Neural cell (in vitro differentiated cells): ENCODE measurements around the gene CES2. TPM values are rescaled to one million over a fixed set of nuclear protein-coding genes. Genes with fewer than 3 reads are reported as not detected.

ENCODE experiments used
- H2AFZ ChIP-seq: fragments of 200-600, 300-800 bp; sonication (generic), shearing (Covaris generic); 2 replicates; pipeline ENCODE4 v1.6.0; 2014; ENCODE audit warnings: low read depth, mild to moderate bottlenecking, antibody characterized with exemption, low read length, moderate library complexity
- H3F3A ChIP-seq: fragments of 200-600 bp; shearing (Covaris generic); 2 replicates; pipeline ENCODE4 v1.6.1; 2016; ENCODE audit warnings: mild to moderate bottlenecking, moderate library complexity, mixed read lengths, antibody characterized with exemption, low read length; ENCODE audit not compliant: insufficient read depth, poor library complexity, severe bottlenecking
- H3K27ac ChIP-seq: fragments of 200-600, 300-800 bp; sonication (generic), shearing (Covaris generic); 2 replicates; pipeline ENCODE4 v1.5.1; 2014; ENCODE audit warnings: mild to moderate bottlenecking, low read length, moderate library complexity
- H3K27me3 ChIP-seq: fragments of 300-800, 200-600 bp; sonication (generic), shearing (Covaris generic); 2 replicates; pipeline ENCODE4 v1.6.0; 2014; ENCODE audit warnings: mild to moderate bottlenecking, low read depth, low read length, moderate library complexity; ENCODE audit not compliant: insufficient read depth
- H3K36me3 ChIP-seq: fragments of 300-800, 200-600 bp; sonication (generic), shearing (Covaris generic); 2 replicates; pipeline ENCODE4 v1.5.1; 2014; ENCODE audit warnings: mild to moderate bottlenecking, antibody characterized with exemption, low read length, moderate library complexity; ENCODE audit not compliant: insufficient read depth
- H3K4me2 ChIP-seq: fragments of 300-800, 200-600 bp; sonication (generic), shearing (Covaris generic); 2 replicates; pipeline ENCODE4 v1.6.0; 2014; ENCODE audit warnings: mild to moderate bottlenecking, low read length
- H3K4me3 ChIP-seq: fragments of 300-800, 200-600 bp; sonication (generic), shearing (Covaris generic); 2 replicates; pipeline ENCODE4 v1.5.1; 2014; ENCODE audit warnings: mild to moderate bottlenecking, low read length, moderate library complexity
- H3K79me2 ChIP-seq: fragments of 200-600 bp; shearing (Covaris generic); replicated peaks from 2 replicates; pipeline ENCODE4 v1.6.0; 2014; ENCODE audit warnings: mild to moderate bottlenecking, low read length, moderate library complexity; ENCODE audit not compliant: insufficient read depth
- H3K9ac ChIP-seq: fragments of 300-800, 200-600 bp; sonication (generic), shearing (Covaris generic); 2 replicates; pipeline ENCODE4 v1.6.1; 2016; ENCODE audit warnings: mild to moderate bottlenecking, low read length, mixed read lengths
- H3K9me2 ChIP-seq: fragments of 200-600 bp; shearing (Covaris generic); 2 replicates; pipeline ENCODE4 v1.6.1; 2016; ENCODE audit warnings: mild to moderate bottlenecking, low read length, mixed read lengths; ENCODE audit not compliant: insufficient read depth
- H3K9me3 ChIP-seq: fragments of 200-600, 300-800 bp; sonication (generic), shearing (Covaris generic); 2 replicates; pipeline ENCODE4 v1.6.1; 2016; ENCODE audit warnings: mild to moderate bottlenecking, mixed run types, low read length, moderate library complexity, mixed read lengths
- H4K20me1 ChIP-seq: fragments of 200-600 bp; shearing (Covaris generic); 2 replicates; pipeline ENCODE4 v1.6.1; 2016; ENCODE audit warnings: mild to moderate bottlenecking, mixed run types; ENCODE audit not compliant: insufficient read depth
- EP300 ChIP-seq: fragments of 450-650 bp; conservative IDR thresholded peaks from 2 replicates; pipeline ENCODE4 v1.6.1; 2014; ENCODE audit warnings: antibody characterized with exemption, mild to moderate bottlenecking, moderate library complexity; ENCODE audit not compliant: poor library complexity, severe bottlenecking
- EZH2 ChIP-seq: fragments of 200-600, 300-800 bp; shearing (Covaris generic), sonication (generic); IDR thresholded peaks from 2 replicates; pipeline ENCODE4 v1.6.1; 2014; ENCODE audit warnings: antibody characterized with exemption, low read length, borderline replicate concordance, mild to moderate bottlenecking; ENCODE audit not compliant: insufficient read depth, poor library complexity, severe bottlenecking
- MXI1 ChIP-seq: fragments of 450-650 bp; conservative IDR thresholded peaks from 2 replicates; pipeline ENCODE4 v1.6.1; 2014; ENCODE audit warnings: antibody characterized with exemption, mild to moderate bottlenecking; ENCODE audit not compliant: poor library complexity, severe bottlenecking
- POLR2AphosphoS5 ChIP-seq: IDR thresholded peaks from 2 replicates; pipeline ENCODE4 v1.6.1; 2012
- RAD21 ChIP-seq: fragments of 450-650 bp; conservative IDR thresholded peaks from 2 replicates; pipeline ENCODE4 v1.6.1; 2014; ENCODE audit warnings: antibody characterized with exemption, mild to moderate bottlenecking, moderate library complexity
- SMC3 ChIP-seq: fragments of 450-650 bp; conservative IDR thresholded peaks from 2 replicates; pipeline ENCODE4 v1.6.1; 2014; ENCODE audit warnings: antibody characterized with exemption, mild to moderate bottlenecking, moderate library complexity; ENCODE audit not compliant: poor library complexity
- TAF1 ChIP-seq: IDR thresholded peaks from 2 replicates; pipeline ENCODE4 v1.6.1; 2012; ENCODE audit warnings: low read depth
- polyA plus RNA-seq: library from polyadenylated mRNA; depleted of rRNA; stranded (reverse); fragments of >200 nt; gene quantifications from 2 replicates; pipeline ENCODE4 v1.2.3, GENCODE V29; 2014
- TF ChIP-seq, protein P1 (sequence below): fragments of 450-650 bp; IDR thresholded peaks from 2 replicates; pipeline ENCODE4 v1.5.1; 2014; ENCODE audit warnings: antibody characterized with exemption, mild to moderate bottlenecking, moderate library complexity; ENCODE audit not compliant: poor library complexity, severe bottlenecking
- TF ChIP-seq, protein P2 (sequence below): IDR thresholded peaks from 2 replicates; pipeline ENCODE4 v1.6.1; 2012; ENCODE audit warnings: borderline replicate concordance

The CES2 gene
- polyA plus RNA-seq, 1 donor from 2014 or later: 22.9 TPM

DNA sequence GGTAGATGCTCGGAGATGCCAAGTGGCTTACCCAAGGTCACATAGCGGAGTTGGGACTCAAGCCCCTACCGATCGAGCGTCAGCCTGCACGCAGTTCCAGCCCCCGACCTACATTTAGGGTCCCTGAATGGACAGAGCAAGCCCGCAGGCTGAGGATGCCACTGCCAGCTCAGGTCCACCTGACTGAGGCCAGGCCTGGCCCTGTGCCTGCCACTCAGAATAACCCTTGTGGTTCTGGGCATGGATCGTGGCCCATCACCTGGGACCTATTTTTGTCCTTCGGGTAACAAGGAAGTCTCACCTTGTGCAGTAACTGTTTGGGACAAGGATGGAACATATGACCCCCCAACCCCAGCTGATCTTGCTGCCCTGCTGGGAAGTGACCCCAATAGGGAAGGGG, 33.7 kb upstream of the CES2 start:
- H3K79me2 ChIP-seq: no peaks in the 10 kb centered on the region
- H4K20me1 ChIP-seq: no peaks in the 10 kb centered on the region
- H3K36me3 ChIP-seq: no peaks in the 10 kb centered on the region
- no peak overlapping the region for H3K27ac ChIP-seq
- TF ChIP-seq RAD21: no peak
- TF ChIP-seq, protein P1, sequence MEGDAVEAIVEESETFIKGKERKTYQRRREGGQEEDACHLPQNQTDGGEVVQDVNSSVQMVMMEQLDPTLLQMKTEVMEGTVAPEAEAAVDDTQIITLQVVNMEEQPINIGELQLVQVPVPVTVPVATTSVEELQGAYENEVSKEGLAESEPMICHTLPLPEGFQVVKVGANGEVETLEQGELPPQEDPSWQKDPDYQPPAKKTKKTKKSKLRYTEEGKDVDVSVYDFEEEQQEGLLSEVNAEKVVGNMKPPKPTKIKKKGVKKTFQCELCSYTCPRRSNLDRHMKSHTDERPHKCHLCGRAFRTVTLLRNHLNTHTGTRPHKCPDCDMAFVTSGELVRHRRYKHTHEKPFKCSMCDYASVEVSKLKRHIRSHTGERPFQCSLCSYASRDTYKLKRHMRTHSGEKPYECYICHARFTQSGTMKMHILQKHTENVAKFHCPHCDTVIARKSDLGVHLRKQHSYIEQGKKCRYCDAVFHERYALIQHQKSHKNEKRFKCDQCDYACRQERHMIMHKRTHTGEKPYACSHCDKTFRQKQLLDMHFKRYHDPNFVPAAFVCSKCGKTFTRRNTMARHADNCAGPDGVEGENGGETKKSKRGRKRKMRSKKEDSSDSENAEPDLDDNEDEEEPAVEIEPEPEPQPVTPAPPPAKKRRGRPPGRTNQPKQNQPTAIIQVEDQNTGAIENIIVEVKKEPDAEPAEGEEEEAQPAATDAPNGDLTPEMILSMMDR: no peak
- TF ChIP-seq SMC3: no peak
- no peak for TF ChIP-seq MXI1
- TF ChIP-seq POLR2AphosphoS5: no peak
- no peak for TF ChIP-seq TAF1
- TF ChIP-seq EP300: no peak
- TF ChIP-seq EZH2: no peak
- TF ChIP-seq, protein P2, sequence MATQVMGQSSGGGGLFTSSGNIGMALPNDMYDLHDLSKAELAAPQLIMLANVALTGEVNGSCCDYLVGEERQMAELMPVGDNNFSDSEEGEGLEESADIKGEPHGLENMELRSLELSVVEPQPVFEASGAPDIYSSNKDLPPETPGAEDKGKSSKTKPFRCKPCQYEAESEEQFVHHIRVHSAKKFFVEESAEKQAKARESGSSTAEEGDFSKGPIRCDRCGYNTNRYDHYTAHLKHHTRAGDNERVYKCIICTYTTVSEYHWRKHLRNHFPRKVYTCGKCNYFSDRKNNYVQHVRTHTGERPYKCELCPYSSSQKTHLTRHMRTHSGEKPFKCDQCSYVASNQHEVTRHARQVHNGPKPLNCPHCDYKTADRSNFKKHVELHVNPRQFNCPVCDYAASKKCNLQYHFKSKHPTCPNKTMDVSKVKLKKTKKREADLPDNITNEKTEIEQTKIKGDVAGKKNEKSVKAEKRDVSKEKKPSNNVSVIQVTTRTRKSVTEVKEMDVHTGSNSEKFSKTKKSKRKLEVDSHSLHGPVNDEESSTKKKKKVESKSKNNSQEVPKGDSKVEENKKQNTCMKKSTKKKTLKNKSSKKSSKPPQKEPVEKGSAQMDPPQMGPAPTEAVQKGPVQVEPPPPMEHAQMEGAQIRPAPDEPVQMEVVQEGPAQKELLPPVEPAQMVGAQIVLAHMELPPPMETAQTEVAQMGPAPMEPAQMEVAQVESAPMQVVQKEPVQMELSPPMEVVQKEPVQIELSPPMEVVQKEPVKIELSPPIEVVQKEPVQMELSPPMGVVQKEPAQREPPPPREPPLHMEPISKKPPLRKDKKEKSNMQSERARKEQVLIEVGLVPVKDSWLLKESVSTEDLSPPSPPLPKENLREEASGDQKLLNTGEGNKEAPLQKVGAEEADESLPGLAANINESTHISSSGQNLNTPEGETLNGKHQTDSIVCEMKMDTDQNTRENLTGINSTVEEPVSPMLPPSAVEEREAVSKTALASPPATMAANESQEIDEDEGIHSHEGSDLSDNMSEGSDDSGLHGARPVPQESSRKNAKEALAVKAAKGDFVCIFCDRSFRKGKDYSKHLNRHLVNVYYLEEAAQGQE: no peak
- H3K4me2 ChIP-seq: no peak overlapping the region
- no peaks in the 10 kb centered on the region for H3K27me3 ChIP-seq
- no peaks in the 10 kb centered on the region for H3F3A ChIP-seq
- no peak overlapping the region for H3K9ac ChIP-seq
- H2AFZ ChIP-seq: no peak overlapping the region
- H3K9me2 ChIP-seq: no peaks in the 10 kb centered on the region
- H3K4me3 ChIP-seq: no peak overlapping the region
- H3K9me3 ChIP-seq: no peaks in the 10 kb centered on the region

DNA sequence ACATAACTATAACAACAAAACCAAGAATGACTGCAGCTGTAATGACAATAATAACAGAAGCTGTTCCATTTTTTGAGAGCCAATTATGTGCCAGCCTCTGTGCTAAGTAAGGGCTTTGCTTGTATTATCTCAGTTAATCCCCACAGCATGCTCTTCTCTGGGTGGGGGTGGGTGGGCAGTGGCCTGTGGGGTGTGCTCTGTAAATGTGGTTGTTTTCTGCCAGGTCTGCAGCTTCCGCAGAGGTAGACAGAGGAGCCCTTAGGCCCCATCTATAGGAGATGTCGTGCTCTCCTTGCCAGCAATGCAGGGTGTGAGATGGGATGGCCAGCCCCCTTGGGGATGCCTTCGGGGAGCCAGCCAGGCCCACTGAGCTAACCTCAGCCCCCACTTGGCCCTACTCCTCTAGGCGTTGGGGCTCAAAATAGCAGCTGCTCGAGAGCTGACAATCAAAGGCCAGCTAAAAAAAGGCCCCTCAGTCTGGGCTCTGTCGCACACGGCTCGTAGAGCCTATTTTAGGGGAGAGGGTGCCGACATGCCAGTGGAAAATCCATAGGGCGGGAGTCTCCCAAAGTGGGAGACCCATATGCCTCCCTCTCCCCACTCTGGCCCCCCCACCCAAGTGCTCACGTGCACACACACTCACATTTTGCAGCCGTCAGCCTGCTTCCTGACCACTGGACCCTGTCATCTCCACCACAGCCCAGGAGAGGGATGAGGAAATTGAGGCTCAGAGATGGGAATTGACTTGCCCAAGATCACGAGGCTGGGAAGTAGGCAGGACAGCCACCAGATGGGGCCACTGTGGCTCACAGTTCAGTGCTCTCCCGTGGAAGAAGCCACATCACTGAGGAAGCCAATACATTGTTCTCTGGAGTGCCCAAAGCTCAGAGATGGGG, 32.4 kb upstream of the CES2 start:
- no peaks in the 10 kb centered on the region for H3K36me3 ChIP-seq
- TF ChIP-seq RAD21 (no peak), EZH2 (no peak), SMC3 (no peak), EP300 (no peak)
- TF ChIP-seq, protein P1: no peak
- H3K27me3 ChIP-seq: no peaks in the 10 kb centered on the region
- no peak overlapping the region for H3K4me2 ChIP-seq
- H3K9ac ChIP-seq: no peak overlapping the region
- H4K20me1 ChIP-seq: no peaks in the 10 kb centered on the region
- no peaks in the 10 kb centered on the region for H3K9me2 ChIP-seq
- no peak overlapping the region for H3K27ac ChIP-seq
- no peaks in the 10 kb centered on the region for H3K9me3 ChIP-seq
- H3K4me3 ChIP-seq: no peak overlapping the region
- H3F3A ChIP-seq: no peaks in the 10 kb centered on the region
- H2AFZ ChIP-seq: no peak overlapping the region
- no peaks in the 10 kb centered on the region for H3K79me2 ChIP-seq
